Endodermal cell (in vitro differentiated cells): ENCODE measurements around the gene PSMB7. TPM values are rescaled to one million over a fixed set of nuclear protein-coding genes. Genes with fewer than 3 reads are reported as not detected.

ENCODE experiments used
- DNase-seq: peaks from one replicate; pipeline ENCODE4 v3.0.0-alpha.2; 2017
- H3K27ac ChIP-seq: 2 replicates; pipeline ENCODE4 v1.5.1; 2013; ENCODE audit warnings: mild to moderate bottlenecking, low read depth, low read length, moderate library complexity
- H3K27me3 ChIP-seq: 2 replicates; pipeline ENCODE4 v1.6.1; 2013; ENCODE audit warnings: mild to moderate bottlenecking, low read length, moderate library complexity; ENCODE audit not compliant: insufficient read depth, control insufficient read depth, poor library complexity, severe bottlenecking
- H3K36me3 ChIP-seq: 2 replicates; pipeline ENCODE4 v1.7.0; 2013; ENCODE audit warnings: mild to moderate bottlenecking, low read length, moderate library complexity; ENCODE audit not compliant: control insufficient read depth, insufficient read depth
- H3K4me1 ChIP-seq: one replicate; pipeline ENCODE4 v1.7.0; 2013; ENCODE audit warnings: low read length; ENCODE audit not compliant: control insufficient read depth, insufficient read depth
- H3K4me3 ChIP-seq: 2 replicates; pipeline ENCODE4 v1.5.1; 2013; ENCODE audit warnings: mild to moderate bottlenecking, low read length, moderate library complexity
- H3K9ac ChIP-seq: 2 replicates; pipeline ENCODE4 v1.6.1; 2013; ENCODE audit warnings: mild to moderate bottlenecking, low read length, moderate library complexity; ENCODE audit not compliant: poor library complexity, severe bottlenecking; ENCODE audit errors: extremely low read depth
- H3K9me3 ChIP-seq: 2 replicates; pipeline ENCODE4 v1.6.1; 2013; ENCODE audit warnings: mild to moderate bottlenecking, low read length, moderate library complexity; ENCODE audit not compliant: control insufficient read depth
- H3K27ac Mint-ChIP-seq: 2 replicates; pipeline ENCODE4 v1.8.0; 2020; ENCODE audit warnings: mixed read lengths
- H3K27me3 Mint-ChIP-seq: 2 replicates; pipeline ENCODE4 v1.8.0; 2021; ENCODE audit warnings: mild to moderate bottlenecking, mixed read lengths; ENCODE audit not compliant: insufficient read depth
- H3K36me3 Mint-ChIP-seq: 2 replicates; pipeline ENCODE4 v1.8.0; 2020; ENCODE audit warnings: low read depth, mixed read lengths
- H3K4me1 Mint-ChIP-seq: 2 replicates; pipeline ENCODE4 v1.8.0; 2020; ENCODE audit warnings: mixed read lengths
- H3K4me3 Mint-ChIP-seq: 2 replicates; pipeline ENCODE4 v1.8.0; 2020; ENCODE audit warnings: mild to moderate bottlenecking, moderate library complexity, mixed read lengths
- H3K9me3 Mint-ChIP-seq: 2 replicates; pipeline ENCODE4 v1.8.0; 2020; ENCODE audit warnings: mild to moderate bottlenecking, mixed read lengths
- WGBS, 2 experiments: methylation state at CpG; one replicate each; pipeline versions ENCODE4 v1.1.5 to v1.1.7; 2013; ENCODE audit warnings: missing lambda C conversion rate in 2 of 2, mixed read lengths in 1 of 2; ENCODE audit not compliant: insufficient coverage in 1 of 2, insufficient read length in 1 of 2; 5-methylcytosine and 5-hydroxymethylcytosine counted together
- total RNA-seq, 2 donors: library from RNA; stranded (reverse); fragmentation: NEBNext Ultra II Directional in 1 of 2; extraction: Animal tissue kit (Norgen Biotek cat#: 25700) in 1 of 2; gene quantifications; 2 replicates in 1 of 2; 3 replicates in 1 of 2; pipeline ENCODE4 v1.2.1, GENCODE V29; 2021
- TF ChIP-seq, protein P1 (sequence below): fragments of 200-600 bp; sonication (generic); conservative IDR thresholded peaks from 2 replicates; pipeline ENCODE4 v1.5.0; 2021; ENCODE audit warnings: antibody characterized with exemption, mild to moderate bottlenecking

The PSMB7 gene
- total RNA-seq, 2 donors from 2014 or later, result 203 to 223 TPM

GRCh38 chr9:124403246-124403645 is 12.0 kb downstream of the PSMB7 start:
- Mint-ChIP-seq H3K4me3 (no peak overlapping the region), H3K36me3 (peaks cover 50% of the 10 kb centered on the region), H3K9me3 (no peaks in the 10 kb centered on the region), H3K4me1 (peaks cover 12% of the 10 kb centered on the region), H3K27ac (no peak overlapping the region), H3K27me3 (no peaks in the 10 kb centered on the region)
- TF ChIP-seq, protein P1, sequence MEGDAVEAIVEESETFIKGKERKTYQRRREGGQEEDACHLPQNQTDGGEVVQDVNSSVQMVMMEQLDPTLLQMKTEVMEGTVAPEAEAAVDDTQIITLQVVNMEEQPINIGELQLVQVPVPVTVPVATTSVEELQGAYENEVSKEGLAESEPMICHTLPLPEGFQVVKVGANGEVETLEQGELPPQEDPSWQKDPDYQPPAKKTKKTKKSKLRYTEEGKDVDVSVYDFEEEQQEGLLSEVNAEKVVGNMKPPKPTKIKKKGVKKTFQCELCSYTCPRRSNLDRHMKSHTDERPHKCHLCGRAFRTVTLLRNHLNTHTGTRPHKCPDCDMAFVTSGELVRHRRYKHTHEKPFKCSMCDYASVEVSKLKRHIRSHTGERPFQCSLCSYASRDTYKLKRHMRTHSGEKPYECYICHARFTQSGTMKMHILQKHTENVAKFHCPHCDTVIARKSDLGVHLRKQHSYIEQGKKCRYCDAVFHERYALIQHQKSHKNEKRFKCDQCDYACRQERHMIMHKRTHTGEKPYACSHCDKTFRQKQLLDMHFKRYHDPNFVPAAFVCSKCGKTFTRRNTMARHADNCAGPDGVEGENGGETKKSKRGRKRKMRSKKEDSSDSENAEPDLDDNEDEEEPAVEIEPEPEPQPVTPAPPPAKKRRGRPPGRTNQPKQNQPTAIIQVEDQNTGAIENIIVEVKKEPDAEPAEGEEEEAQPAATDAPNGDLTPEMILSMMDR, result no peak
- Histone ChIP-seq H3K4me1 (peaks cover 4% of the 10 kb centered on the region), H3K9me3 (no peaks in the 10 kb centered on the region), H3K36me3 (peaks cover 92% of the 10 kb centered on the region), H3K9ac (no peak overlapping the region), H3K27me3 (no peaks in the 10 kb centered on the region), H3K27ac (no peak overlapping the region), H3K4me3 (no peak overlapping the region)
- DNase-seq, result no peak
- 96 to 97% methylated on average over 4 of the region's 4 CpGs for WGBS, 2 experiments

DNA sequence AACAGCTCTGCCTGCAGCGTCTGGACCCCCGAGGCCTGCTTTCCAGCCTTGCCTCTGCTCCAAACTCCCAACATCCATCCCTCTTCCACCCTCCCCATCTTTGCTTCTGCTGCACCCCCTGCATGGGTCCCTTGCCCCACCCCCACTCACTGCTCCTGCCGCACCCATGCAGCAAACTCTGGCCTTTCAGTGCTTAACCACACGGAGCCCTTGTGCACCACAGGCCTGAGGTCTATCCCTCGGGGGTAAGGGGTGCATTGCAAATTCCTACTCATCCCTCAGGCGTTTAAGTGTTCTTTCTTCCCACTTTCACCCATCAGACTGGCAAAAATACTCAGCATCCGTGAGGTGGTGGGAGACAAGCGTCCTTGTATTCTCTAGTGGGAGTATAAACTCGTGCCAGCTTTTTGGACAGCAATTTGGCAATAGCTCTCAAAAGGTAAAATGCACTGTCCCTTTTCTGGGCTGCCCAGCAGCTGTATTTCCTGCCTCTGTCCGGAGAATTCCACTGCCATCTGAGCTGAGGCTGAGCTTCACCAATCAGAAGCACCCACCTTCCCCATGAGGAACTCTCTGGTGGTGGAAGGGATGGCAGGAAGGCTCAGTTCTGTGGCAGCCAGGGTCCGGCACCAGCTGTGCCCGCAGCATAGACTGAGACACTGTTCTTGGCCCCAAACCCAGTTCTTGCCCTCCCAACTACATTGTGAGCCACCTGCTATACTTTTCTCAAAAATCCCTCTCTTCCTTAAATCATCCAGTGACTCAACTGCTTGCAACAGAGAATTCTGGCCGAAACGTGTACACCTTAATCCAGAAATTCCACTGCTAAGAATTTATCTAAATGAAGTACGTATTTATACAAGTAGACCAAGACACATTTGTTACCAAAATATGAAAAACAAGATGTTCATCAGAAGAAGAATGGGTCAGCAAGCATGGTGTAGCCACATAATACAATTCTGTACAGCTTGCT is 15.0 kb downstream of the PSMB7 start:
- Mint-ChIP-seq H3K4me3 (no peak overlapping the region), H3K27ac (peak overlapping the region; percentile 77)
- H3K9ac ChIP-seq, result no peak overlapping the region

DNA sequence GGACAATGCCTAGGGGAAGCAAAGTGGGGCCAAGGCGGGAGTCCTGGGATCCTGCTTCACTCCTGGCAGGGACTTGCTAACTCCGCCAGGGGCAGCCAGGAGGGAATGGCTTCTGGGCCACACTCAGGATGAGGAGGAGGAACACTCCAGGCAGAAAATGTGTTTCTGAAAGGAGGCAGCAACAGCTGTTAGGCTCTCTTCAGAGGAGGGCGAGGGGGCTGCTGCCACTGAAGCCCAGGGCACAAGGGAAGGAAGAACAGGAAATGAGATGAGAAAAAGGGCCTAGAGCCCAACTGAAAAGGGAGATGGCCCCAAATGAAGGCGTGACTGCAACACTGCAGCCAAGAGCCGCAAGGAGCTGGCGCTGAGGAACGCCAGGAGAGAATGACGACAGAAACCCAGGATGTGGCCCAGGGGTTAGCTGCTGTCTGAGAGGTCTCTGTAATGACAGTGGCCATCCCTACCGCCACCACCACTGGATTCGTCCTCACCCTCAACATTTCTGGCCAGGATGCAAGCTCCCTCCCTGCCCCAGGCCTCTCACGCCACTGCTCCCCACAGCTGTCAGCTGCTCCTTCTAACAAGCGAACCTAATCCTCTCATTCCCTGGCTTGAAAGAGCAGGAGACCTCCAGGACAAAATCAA is 15.8 kb downstream of the PSMB7 start:
- Histone ChIP-seq H3K9ac (no peak overlapping the region), H3K27me3 (no peaks in the 10 kb centered on the region), H3K27ac (peak overlapping the region; percentile 78), H3K9me3 (no peaks in the 10 kb centered on the region), H3K36me3 (peaks cover 77% of the 10 kb centered on the region), H3K4me1 (peaks cover 4% of the 10 kb centered on the region), H3K4me3 (no peak overlapping the region)
- Mint-ChIP-seq H3K9me3 (no peaks in the 10 kb centered on the region), H3K27me3 (no peaks in the 10 kb centered on the region), H3K4me1 (peaks cover 12% of the 10 kb centered on the region), H3K27ac (peak overlapping the region; percentile 81), H3K4me3 (no peak overlapping the region), H3K36me3 (peaks cover 20% of the 10 kb centered on the region)
- DNase-seq, result peak; percentile 75
- WGBS, 2 experiments, result 84 to 86% methylated on average over 6 to 12 of the region's 12 CpGs
- TF ChIP-seq, protein P1, result peak; percentile 19

More for the DNA sequence above, 15.0 kb downstream of the PSMB7 start:
- H3K36me3 ChIP-seq, result peaks cover 81% of the 10 kb centered on the region
- H3K9me3 Mint-ChIP-seq, result no peaks in the 10 kb centered on the region
- peaks cover 4% of the 10 kb centered on the region for H3K4me1 ChIP-seq
- no peaks in the 10 kb centered on the region for H3K27me3 ChIP-seq
- H3K9me3 ChIP-seq, result no peaks in the 10 kb centered on the region
- H3K4me3 ChIP-seq, result no peak overlapping the region
- H3K4me1 Mint-ChIP-seq, result peaks cover 12% of the 10 kb centered on the region
- DNase-seq, result no peak
- TF ChIP-seq, protein P1, result no peak
- whole genome bisulfite sequencing, 2 experiments, result 64 to 68% methylated on average over 11 to 15 of the region's 15 CpGs
- no peaks in the 10 kb centered on the region for H3K27me3 Mint-ChIP-seq
- peak overlapping the region; percentile 78 for H3K27ac ChIP-seq
- peaks cover 24% of the 10 kb centered on the region for H3K36me3 Mint-ChIP-seq
